Type B pancreatic cell (in vitro differentiated cells): ENCODE measurements around the gene APELA. TPM values are rescaled to one million over a fixed set of nuclear protein-coding genes. Genes with fewer than 3 reads are reported as not detected.

Experiments used
- DNase-seq: peaks from one replicate; pipeline ENCODE4 v3.0.0; 2021; ENCODE audit warnings: mixed read lengths; ENCODE audit not compliant: unreplicated experiment; ENCODE audit errors: extremely low spot score
- H3K27ac Mint-ChIP-seq: 2 replicates; pipeline ENCODE4 v1.8.0; 2021; ENCODE audit warnings: mild to moderate bottlenecking, mixed read lengths
- H3K27me3 Mint-ChIP-seq: 2 replicates; pipeline ENCODE4 v1.8.0; 2021; ENCODE audit warnings: mixed read lengths
- H3K36me3 Mint-ChIP-seq: 2 replicates; pipeline ENCODE4 v1.8.0; 2021; ENCODE audit warnings: mixed read lengths
- H3K4me1 Mint-ChIP-seq: one replicate; pipeline ENCODE4 v1.8.0; 2021; ENCODE audit warnings: mixed read lengths; ENCODE audit not compliant: unreplicated experiment
- H3K4me3 Mint-ChIP-seq: 2 replicates; pipeline ENCODE4 v1.8.0; 2021; ENCODE audit warnings: mild to moderate bottlenecking, mixed read lengths
- H3K9me3 Mint-ChIP-seq: 2 replicates; pipeline ENCODE4 v1.8.0; 2021; ENCODE audit warnings: mixed read lengths
- CTCF ChIP-seq: fragments of 200-600 bp; sonication (generic); conservative IDR thresholded peaks from 2 replicates; pipeline ENCODE4 v1.5.0; 2021; ENCODE audit warnings: antibody characterized with exemption, mild to moderate bottlenecking
- long read RNA-seq: library from polyadenylated mRNA; unstranded; transcript quantifications from one replicate; pipeline ENCODE4 v2.0.0, GENCODE V29; 2020
- total RNA-seq: library from RNA; stranded (reverse); gene quantifications from 2 replicates; pipeline ENCODE4 v1.2.1, GENCODE V29; 2021; ENCODE audit warnings: low replicate concordance

The APELA gene
- 0.26 and 0.68 TPM in 2 replicates for total RNA-seq
- long read RNA-seq, partial matches to known transcripts: 0 of 1 reads
- long read RNA-seq, other reads (novel, unspliced or antisense): 0 of 1 reads

DNA sequence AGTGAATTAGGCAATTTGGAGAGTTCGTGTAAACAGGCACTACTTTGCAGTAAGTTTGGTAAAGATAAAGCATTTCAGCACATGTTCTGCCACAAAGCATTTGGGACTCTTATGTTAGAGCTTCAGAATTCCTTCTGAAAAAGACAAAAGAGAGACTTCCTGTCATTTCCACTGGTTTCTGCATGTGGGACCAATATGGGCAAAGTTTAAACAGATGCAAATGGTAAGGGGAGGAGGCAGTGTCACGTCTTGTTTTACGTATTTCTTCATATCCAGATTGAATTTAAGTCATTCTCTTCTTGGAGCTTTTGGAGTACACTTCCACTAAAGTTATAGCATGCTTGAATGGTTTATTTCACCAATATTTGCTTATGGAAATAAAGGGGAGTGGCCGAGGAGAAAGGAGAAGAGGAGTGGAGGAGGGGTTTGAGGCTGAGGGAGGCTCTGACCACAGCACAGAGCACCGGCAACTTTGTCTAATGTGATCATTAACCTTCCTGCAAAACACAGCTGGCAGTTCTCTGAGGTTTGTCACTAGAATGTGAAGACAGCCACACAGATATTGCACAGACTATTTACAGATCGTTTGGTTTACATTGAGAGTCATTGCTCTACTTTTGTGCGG lies at the start of gene APELA:
Gene APELA, plus strand, starts transcription at position 479 of the 625 bp plus-strand sequence. CDS start 154 bp downstream, outside the sequence.
- DNase-seq: no peak
- no peaks in the 10 kb centered on the region for H3K36me3 Mint-ChIP-seq
- H3K4me3 Mint-ChIP-seq: peak within 1 kb of the TSS; percentile 77
- H3K4me1 Mint-ChIP-seq: peaks cover 33% of the 10 kb centered on the region
- H3K9me3 Mint-ChIP-seq: no peaks in the 10 kb centered on the region
- H3K27ac Mint-ChIP-seq: peak within 1 kb of the TSS; percentile 42
- no peak for TF ChIP-seq CTCF
- no peaks in the 10 kb centered on the region for H3K27me3 Mint-ChIP-seq

- H3K4me1 Mint-ChIP-seq: no peaks in the 10 kb centered on the region
- no peaks in the 10 kb centered on the region for H3K9me3 Mint-ChIP-seq
- TF ChIP-seq CTCF: no peak
- H3K27me3 Mint-ChIP-seq: no peaks in the 10 kb centered on the region
- no peaks in the 10 kb centered on the region for H3K36me3 Mint-ChIP-seq
- no peak overlapping the region for H3K27ac Mint-ChIP-seq
- DNase-seq: no peak
- no peak overlapping the region for H3K4me3 Mint-ChIP-seq
Measured at GRCh38 chr4:164828955-164829354, 48.0 kb upstream of the APELA start.

- H3K27me3 Mint-ChIP-seq: no peaks in the 10 kb centered on the region
- H3K4me3 Mint-ChIP-seq: no peak overlapping the region
- H3K27ac Mint-ChIP-seq: no peak overlapping the region
- no peak for DNase-seq
- no peaks in the 10 kb centered on the region for H3K9me3 Mint-ChIP-seq
- no peaks in the 10 kb centered on the region for H3K36me3 Mint-ChIP-seq
- peaks cover 6% of the 10 kb centered on the region for H3K4me1 Mint-ChIP-seq
- TF ChIP-seq CTCF: no peak
Measured at GRCh38 chr4:164846566-164846965, 30.4 kb upstream of the APELA start.

DNA sequence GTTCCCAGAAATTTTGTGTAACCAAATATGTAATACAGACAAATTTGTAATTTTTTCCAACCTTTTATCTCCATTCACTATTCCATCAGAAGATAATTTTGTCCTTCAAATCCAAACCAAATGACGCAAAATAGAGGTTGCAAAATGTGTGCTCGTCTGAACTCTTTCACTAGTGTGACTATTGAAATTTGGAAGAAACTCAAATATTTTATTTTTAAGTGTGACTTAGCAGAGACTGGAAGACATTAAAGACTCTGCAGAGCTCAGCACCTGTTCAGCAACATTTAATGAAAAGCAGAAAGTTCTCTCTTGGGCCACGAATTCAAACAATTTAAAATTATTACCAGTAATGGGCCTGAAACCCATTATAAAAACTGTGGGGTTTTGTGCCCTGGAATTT lies 30.0 kb upstream of the APELA start:
- Mint-ChIP-seq H3K27me3 (no peaks in the 10 kb centered on the region), H3K9me3 (no peaks in the 10 kb centered on the region), H3K36me3 (no peaks in the 10 kb centered on the region), H3K4me1 (peaks cover 6% of the 10 kb centered on the region), H3K27ac (no peak overlapping the region), H3K4me3 (no peak overlapping the region)
- DNase-seq: no peak
- TF ChIP-seq CTCF: no peak

DNA sequence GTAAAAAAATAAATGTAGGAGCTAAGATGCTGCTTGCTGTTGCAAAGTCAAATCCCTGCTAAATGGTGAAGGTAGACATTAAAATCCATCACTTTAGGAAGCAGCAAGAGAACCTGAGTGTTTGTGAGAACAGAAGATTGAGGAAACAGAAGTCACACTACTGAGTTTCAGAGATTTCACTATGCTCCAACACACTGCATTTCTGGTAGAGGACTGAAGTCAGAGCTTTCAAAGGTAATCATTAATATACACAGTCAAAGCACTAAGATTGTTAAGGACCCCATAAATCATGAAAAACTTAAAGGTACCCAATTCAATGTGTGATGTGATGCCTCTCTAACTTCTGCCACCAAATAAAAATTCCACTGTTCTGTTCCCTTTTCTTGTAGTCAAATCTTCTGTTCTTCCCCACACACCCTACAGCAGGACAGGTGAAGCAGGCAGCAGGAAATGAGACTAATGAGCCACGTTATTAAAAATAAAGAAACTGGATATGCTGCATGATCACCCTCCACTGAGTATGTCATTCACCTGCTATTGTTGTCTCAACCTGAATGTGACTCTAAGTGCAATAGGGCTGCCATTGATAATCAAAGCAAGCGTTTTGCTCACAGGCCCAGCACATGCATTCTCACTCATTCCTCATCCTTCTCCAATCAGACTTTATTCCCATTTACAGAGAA lies 28.9 kb upstream of the APELA start:
- Mint-ChIP-seq H3K4me1 (peaks cover 6% of the 10 kb centered on the region), H3K27ac (no peak overlapping the region), H3K36me3 (no peaks in the 10 kb centered on the region), H3K27me3 (no peaks in the 10 kb centered on the region), H3K4me3 (no peak overlapping the region), H3K9me3 (no peaks in the 10 kb centered on the region)
- no peak for DNase-seq
- no peak for TF ChIP-seq CTCF
